Activated CD4-positive, alpha-beta T cell treated with anti-CD3 and anti-CD28 coated beads, Interleukin-2, amount 10 ng/mL, durations not matched to agents 7 days and 5 days (primary cell): Measurements from ENCODE around the gene TADA3. TPM values are rescaled to one million over a fixed set of nuclear protein-coding genes. Genes with fewer than 3 reads are reported as not detected.

ENCODE experiments used
- CTCF ChIA-PET: fragments of 350-600 bp; sonication (Branson Sonifier 250); formaldehyde crosslinking; loops from one replicate; lab custom pipeline; 2021; ENCODE audit warnings: antibody characterized with exemption; lab: Charles Lee
- POLR2A ChIA-PET: fragments of 350-600 bp; sonication (Branson Sonifier 250); formaldehyde crosslinking; loops from one replicate; lab custom pipeline; 2021; ENCODE audit warnings: antibody characterized with exemption; lab: Charles Lee
- DNase-seq: peaks from one replicate; pipeline ENCODE4 v3.0.0-alpha.2; 2020
- H3K27ac Mint-ChIP-seq: one replicate; pipeline ENCODE4 v1.8.0; 2021; ENCODE audit warnings: mild to moderate bottlenecking, moderate library complexity, mixed read lengths
- H3K27me3 Mint-ChIP-seq: one replicate; pipeline ENCODE4 v1.8.0; 2021; ENCODE audit warnings: mixed read lengths
- H3K36me3 Mint-ChIP-seq: one replicate; pipeline ENCODE4 v1.8.0; 2021; ENCODE audit warnings: low read depth, mixed read lengths
- H3K4me1 Mint-ChIP-seq: one replicate; pipeline ENCODE4 v1.8.0; 2021; ENCODE audit warnings: mixed read lengths
- H3K4me3 Mint-ChIP-seq: one replicate; pipeline ENCODE4 v1.8.0; 2021; ENCODE audit warnings: mild to moderate bottlenecking, moderate library complexity, mixed read lengths
- H3K9me3 Mint-ChIP-seq: one replicate; pipeline ENCODE4 v1.8.0; 2021; ENCODE audit warnings: mixed read lengths
- total RNA-seq, 2 experiments: library from RNA; stranded (reverse); gene quantifications; one replicate each; pipeline ENCODE4 v1.2.3, GENCODE V29; 2021

The TADA3 gene
- total RNA-seq, 2 experiments from 2014 or later = 77.6 to 82.3 TPM

DNA sequence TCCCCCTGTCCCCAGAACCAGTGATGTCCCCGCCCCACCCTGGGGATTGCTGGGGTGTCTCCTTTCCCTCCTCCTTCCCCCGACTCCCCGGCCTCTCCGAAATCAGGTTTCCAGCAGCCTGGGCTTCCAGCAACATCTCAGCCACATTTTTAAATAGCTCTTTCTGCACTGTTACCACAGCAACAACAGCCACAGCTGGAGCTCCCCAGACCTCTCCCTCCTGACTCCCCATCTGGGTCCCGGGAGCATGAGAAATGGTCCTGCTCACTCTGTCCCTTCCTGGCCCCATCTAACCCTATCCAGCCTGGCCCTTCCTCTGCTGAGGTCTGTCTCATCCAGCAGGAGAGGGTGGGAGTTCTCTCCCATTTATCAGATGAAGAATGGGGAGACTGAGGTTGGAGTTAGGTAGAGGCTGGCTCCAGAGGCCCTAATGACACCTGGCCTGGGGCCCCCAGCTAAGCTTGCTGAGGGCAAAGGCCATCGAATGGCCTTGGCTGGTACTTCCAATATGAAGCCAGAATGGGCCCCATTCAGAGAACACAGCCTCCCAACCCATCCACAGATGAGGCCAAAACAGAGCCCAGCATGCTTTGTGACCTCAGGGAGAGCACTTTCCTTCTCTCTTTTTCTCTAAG lies 24.0 kb downstream of the TADA3 start:
- ChIA-PET POLR2A (no interaction called here), CTCF (interaction anchor here (0.8 to 1.1 kb wide), 2 partner anchors 9 to 14 kb away, joined by 3 to 5 read pairs; no protein-coding TSS in a partner anchor)
- Mint-ChIP-seq H3K4me3 (no peak overlapping the region), H3K4me1 (peaks cover 40% of the 10 kb centered on the region), H3K36me3 (peaks cover 5% of the 10 kb centered on the region), H3K9me3 (no peaks in the 10 kb centered on the region), H3K27ac (no peak overlapping the region), H3K27me3 (no peaks in the 10 kb centered on the region)
- DNase-seq = no peak

GRCh38 chr3:9767418-9767817 lies 24.9 kb downstream of the TADA3 start:
- Mint-ChIP-seq H3K4me1 (peaks cover 40% of the 10 kb centered on the region), H3K36me3 (peaks cover 5% of the 10 kb centered on the region), H3K4me3 (no peak overlapping the region), H3K27me3 (no peaks in the 10 kb centered on the region), H3K27ac (peak overlapping the region; percentile 6), H3K9me3 (no peaks in the 10 kb centered on the region)
- POLR2A ChIA-PET = no interaction called here
- no peak for DNase-seq
- CTCF ChIA-PET = interaction anchor here (0.8 to 1.4 kb wide), 2 partner anchors 13 to 16 kb away, joined by 3 to 5 read pairs; no protein-coding TSS in a partner anchor

GRCh38 chr3:9765865-9766264 lies 26.4 kb downstream of the TADA3 start:
- DNase-seq = no peak

GRCh38 chr3:9762871-9763270 lies 29.4 kb downstream of the TADA3 start:
- no peak overlapping the region for H3K4me3 Mint-ChIP-seq
- ChIA-PET POLR2A (no interaction called here), CTCF (interaction anchor here (1.2 to 1.3 kb wide), 4 partner anchors 9 to 12 kb away, joined by 3 to 5 read pairs (median 4); partner anchors contain the start of gene OGG1)
- no peaks in the 10 kb centered on the region for H3K9me3 Mint-ChIP-seq
- no peaks in the 10 kb centered on the region for H3K27me3 Mint-ChIP-seq
- H3K27ac Mint-ChIP-seq = no peak overlapping the region
- peaks cover 11% of the 10 kb centered on the region for H3K4me1 Mint-ChIP-seq
- DNase-seq = no peak
- H3K36me3 Mint-ChIP-seq = peaks cover 27% of the 10 kb centered on the region

More at GRCh38 chr3:9765865-9766264, 26.4 kb downstream of the TADA3 start:
- no peak overlapping the region for H3K4me3 Mint-ChIP-seq
- no peaks in the 10 kb centered on the region for H3K9me3 Mint-ChIP-seq
- POLR2A ChIA-PET = no interaction called here
- no peaks in the 10 kb centered on the region for H3K27me3 Mint-ChIP-seq
- CTCF ChIA-PET = interaction anchor here (1.1 kb wide), 1 partner anchor 14 kb away, joined by 5 read pairs; no protein-coding TSS in a partner anchor
- H3K4me1 Mint-ChIP-seq = peaks cover 36% of the 10 kb centered on the region
- H3K27ac Mint-ChIP-seq = no peak overlapping the region
- peaks cover 9% of the 10 kb centered on the region for H3K36me3 Mint-ChIP-seq

GRCh38 chr3:9761919-9762318 lies 30.4 kb downstream of the TADA3 start:
- POLR2A ChIA-PET = no interaction called here
- DNase-seq = no peak
- CTCF ChIA-PET = interaction anchor here (0.6 kb wide), 1 partner anchor 19 kb away, joined by 3 read pairs; no protein-coding TSS in a partner anchor
- Mint-ChIP-seq H3K27ac (no peak overlapping the region), H3K4me1 (peaks cover 2% of the 10 kb centered on the region), H3K4me3 (no peak overlapping the region), H3K36me3 (peaks cover 32% of the 10 kb centered on the region), H3K9me3 (no peaks in the 10 kb centered on the region), H3K27me3 (no peaks in the 10 kb centered on the region)

DNA sequence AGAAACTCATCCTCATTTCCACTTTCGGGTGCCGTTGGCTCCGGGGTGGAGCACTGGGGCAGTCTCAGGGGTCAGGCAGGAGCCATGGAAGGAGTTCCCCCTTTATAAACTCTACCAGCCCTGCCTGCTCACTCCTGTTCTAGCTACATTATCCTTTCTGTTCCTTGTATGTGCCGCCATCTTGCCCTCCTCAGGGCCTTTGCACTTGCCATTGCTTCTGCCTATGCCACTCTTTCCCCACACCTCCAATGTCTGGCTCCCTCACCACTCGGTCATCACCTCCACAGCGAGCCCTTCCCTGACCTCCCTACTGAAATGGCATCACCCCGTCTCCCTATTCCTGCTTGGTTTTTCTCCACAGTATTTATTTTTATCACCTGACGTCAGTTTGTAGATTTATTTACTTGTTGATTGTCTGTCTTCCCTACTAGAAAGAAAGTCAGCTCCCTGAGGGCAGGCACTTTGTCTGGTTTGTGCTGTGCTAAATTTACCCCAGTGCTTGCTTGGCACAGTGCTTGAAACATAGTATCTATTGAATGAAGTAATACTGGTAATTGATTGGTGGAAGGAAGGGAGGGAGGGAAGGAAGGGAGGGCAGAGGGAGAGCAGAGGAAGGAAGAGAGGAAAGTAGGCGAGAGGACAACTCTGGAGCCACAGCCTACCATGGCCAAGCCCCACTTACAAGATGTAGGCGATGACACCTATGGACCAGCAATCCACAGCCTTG lies 31.3 kb downstream of the TADA3 start:
- ChIA-PET POLR2A (no interaction called here), CTCF (interaction anchor here (0.8 to 1.4 kb wide), 2 partner anchors 16 to 19 kb away, joined by 3 to 5 read pairs; no protein-coding TSS in a partner anchor)
- H3K36me3 Mint-ChIP-seq = peaks cover 39% of the 10 kb centered on the region
- no peaks in the 10 kb centered on the region for H3K9me3 Mint-ChIP-seq
- DNase-seq = no peak
- no peak overlapping the region for H3K27ac Mint-ChIP-seq
- no peaks in the 10 kb centered on the region for H3K27me3 Mint-ChIP-seq
- H3K4me3 Mint-ChIP-seq = no peak overlapping the region
- no peaks in the 10 kb centered on the region for H3K4me1 Mint-ChIP-seq

DNA sequence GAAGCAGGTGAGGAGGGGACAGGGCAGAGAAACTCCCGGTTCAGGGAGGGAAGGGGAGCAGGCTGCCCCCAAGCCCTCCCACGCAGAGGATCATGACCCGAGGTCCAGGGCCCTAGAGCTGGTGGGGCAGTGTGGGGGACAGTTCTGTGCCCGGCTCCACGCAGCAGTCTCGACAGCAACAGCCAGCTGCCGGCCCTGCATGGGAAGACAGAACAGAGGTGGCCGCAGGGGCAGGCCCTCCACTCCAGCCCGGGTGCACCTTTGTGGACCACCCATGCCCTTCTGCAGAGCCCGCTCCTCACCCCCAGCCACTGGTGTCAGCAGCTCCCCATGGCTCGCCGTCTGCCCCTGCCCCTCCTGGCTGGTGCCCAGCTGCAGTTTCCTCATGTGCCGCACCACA lies 34.8 kb downstream of the TADA3 start:
- H3K36me3 Mint-ChIP-seq = peaks cover 51% of the 10 kb centered on the region
- peak overlapping the region; percentile 41 for H3K27ac Mint-ChIP-seq
- CTCF ChIA-PET = no interaction called here
- no peak for DNase-seq
- H3K9me3 Mint-ChIP-seq = no peaks in the 10 kb centered on the region
- no peaks in the 10 kb centered on the region for H3K27me3 Mint-ChIP-seq
- H3K4me1 Mint-ChIP-seq = peaks cover 19% of the 10 kb centered on the region
- no peak overlapping the region for H3K4me3 Mint-ChIP-seq
- POLR2A ChIA-PET = no interaction called here

GRCh38 chr3:9754678-9755077 lies 37.6 kb downstream of the TADA3 start:
- POLR2A ChIA-PET = no interaction called here
- H3K36me3 Mint-ChIP-seq = peaks cover 56% of the 10 kb centered on the region
- no peaks in the 10 kb centered on the region for H3K9me3 Mint-ChIP-seq
- H3K27me3 Mint-ChIP-seq = no peaks in the 10 kb centered on the region
- peak overlapping the region; percentile 17 for H3K27ac Mint-ChIP-seq
- peaks cover 36% of the 10 kb centered on the region for H3K4me1 Mint-ChIP-seq
- peak overlapping the region; percentile 12 for H3K4me3 Mint-ChIP-seq
- CTCF ChIA-PET = interaction anchor here (1.0 to 2.0 kb wide), 4 partner anchors 8 to 14 kb away, joined by 4 to 5 read pairs (median 5); no protein-coding TSS in a partner anchor
- no peak for DNase-seq

- H3K27ac Mint-ChIP-seq = peak overlapping the region; percentile 96
- H3K9me3 Mint-ChIP-seq = no peaks in the 10 kb centered on the region
- ChIA-PET CTCF (interaction anchor here (0.6 to 11.1 kb wide), 3 partner anchors 12 to 57 kb away, joined by 3 to 93 read pairs (median 4); partner anchors contain the start of gene BRPF1), POLR2A (no interaction called here)
- no peak for DNase-seq
- H3K4me1 Mint-ChIP-seq = peaks cover 50% of the 10 kb centered on the region
- H3K36me3 Mint-ChIP-seq = peaks cover 63% of the 10 kb centered on the region
- no peaks in the 10 kb centered on the region for H3K27me3 Mint-ChIP-seq
- H3K4me3 Mint-ChIP-seq = peak overlapping the region; percentile 94
These were observed 41.5 kb downstream of the TADA3 start for GRCh38 chr3:9750556-9751411.

- peak; percentile 98 for DNase-seq
- H3K27ac Mint-ChIP-seq = peak within 1 kb of the TSS; percentile 96
- POLR2A ChIA-PET = interaction anchor here (0.9 kb wide), 1 partner anchor 59 kb away, joined by 3 read pairs; no protein-coding TSS in a partner anchor
- CTCF ChIA-PET = interaction anchor here (0.8 to 11.1 kb wide), 3 partner anchors 13 to 43 kb away, joined by 3 to 93 read pairs (median 4); partner anchors contain the start of genes ARPC4, BRPF1 and TADA3
- peaks cover 44% of the 10 kb centered on the region for H3K4me1 Mint-ChIP-seq
- H3K36me3 Mint-ChIP-seq = peaks cover 59% of the 10 kb centered on the region
- no peaks in the 10 kb centered on the region for H3K9me3 Mint-ChIP-seq
- no peaks in the 10 kb centered on the region for H3K27me3 Mint-ChIP-seq
- peak within 1 kb of the TSS; percentile 94 for H3K4me3 Mint-ChIP-seq
These were observed 42.4 kb downstream of the TADA3 start, which contains the start of gene OGG1 for GRCh38 chr3:9749645-9750555. TSS of gene OGG1 (plus strand) at chr3:9749952. CDS start at chr3:9750287, 335 bp downstream.

- no peaks in the 10 kb centered on the region for H3K9me3 Mint-ChIP-seq
- ChIA-PET POLR2A (interaction anchor here (0.9 kb wide), 1 partner anchor 59 kb away, joined by 3 read pairs; no protein-coding TSS in a partner anchor), CTCF (interaction anchor here (0.8 to 11.1 kb wide), 2 partner anchors 14 to 43 kb away, joined by 3 to 93 read pairs; partner anchors contain the start of genes ARPC4, BRPF1 and TADA3)
- peaks cover 38% of the 10 kb centered on the region for H3K4me1 Mint-ChIP-seq
- H3K27ac Mint-ChIP-seq = peak overlapping the region; percentile 96
- no peaks in the 10 kb centered on the region for H3K27me3 Mint-ChIP-seq
- peak overlapping the region; percentile 94 for H3K4me3 Mint-ChIP-seq
- H3K36me3 Mint-ChIP-seq = peaks cover 60% of the 10 kb centered on the region
- DNase-seq = no peak
These were observed 43.0 kb downstream of the TADA3 start for GRCh38 chr3:9749296-9749644.
